Mesenteric fat pad (tissue), 1 donor: ENCODE data around the gene DENND4C. TPM values are rescaled to one million over a fixed set of nuclear protein-coding genes. Genes with fewer than 3 reads are reported as not detected.
"Not testable (repeated sequence)": the region's sequence is repeated elsewhere in the genome, so short reads cannot be mapped to it uniquely, and the experiment has no call there.

Source experiments
- DNase-seq: peaks from one replicate; pipeline ENCODE4 v3.0.0-alpha.2; 2020; ENCODE audit warnings: low spot score
- total RNA-seq: library from RNA; stranded (reverse); fragmentation: NEBNext Ultra II Directional; extraction: Animal tissue kit (Norgen Biotek cat#: 25700); gene quantifications from one replicate; pipeline ENCODE4 v1.2.1, GENCODE V29; 2021
- donor health status: DM: yes; HTN: yes; CAD: no.

The DENND4C gene
- total RNA-seq, 1 donor from 2014 or later = 62.7 TPM

DNA sequence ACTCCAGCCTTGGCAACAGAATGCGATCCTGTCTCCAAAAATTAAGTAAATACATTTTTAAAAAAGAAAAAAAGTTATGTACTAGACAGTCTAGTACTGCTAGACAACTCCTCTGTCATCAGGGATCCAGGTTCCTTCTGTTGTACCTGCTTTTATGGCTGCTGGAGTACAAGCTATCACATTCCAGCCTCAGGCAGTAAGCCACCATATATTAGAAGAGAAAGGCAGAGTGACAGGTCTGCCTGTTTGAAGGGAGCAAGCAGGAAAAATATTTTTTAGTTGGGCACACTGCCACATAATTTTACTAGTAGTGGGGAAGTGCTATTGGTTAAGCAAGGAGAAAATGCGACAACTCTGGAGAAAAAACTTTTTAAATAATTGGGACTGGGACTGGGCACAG, 138.6 kb downstream of the DENND4C start:
- no peak for DNase-seq

DNA sequence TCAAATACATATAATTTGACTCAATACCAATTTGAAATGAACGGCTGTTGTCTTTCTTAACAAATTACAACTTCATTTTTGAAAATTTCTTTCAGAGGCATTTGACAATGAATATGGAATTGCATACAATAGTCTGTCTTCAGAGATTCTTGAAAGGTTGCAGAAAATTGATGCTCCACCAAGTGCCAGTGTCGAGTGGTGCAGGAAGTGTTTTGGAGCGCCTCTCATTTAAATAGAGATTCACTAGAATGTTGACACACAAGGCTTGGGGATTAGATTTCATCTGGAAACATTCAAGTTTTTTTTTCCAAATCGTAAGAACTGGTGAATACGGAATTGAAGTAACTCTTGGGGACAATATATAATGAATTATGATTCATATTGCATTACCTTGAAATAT, 141.4 kb downstream of the DENND4C start:
- no peak for DNase-seq

DNA sequence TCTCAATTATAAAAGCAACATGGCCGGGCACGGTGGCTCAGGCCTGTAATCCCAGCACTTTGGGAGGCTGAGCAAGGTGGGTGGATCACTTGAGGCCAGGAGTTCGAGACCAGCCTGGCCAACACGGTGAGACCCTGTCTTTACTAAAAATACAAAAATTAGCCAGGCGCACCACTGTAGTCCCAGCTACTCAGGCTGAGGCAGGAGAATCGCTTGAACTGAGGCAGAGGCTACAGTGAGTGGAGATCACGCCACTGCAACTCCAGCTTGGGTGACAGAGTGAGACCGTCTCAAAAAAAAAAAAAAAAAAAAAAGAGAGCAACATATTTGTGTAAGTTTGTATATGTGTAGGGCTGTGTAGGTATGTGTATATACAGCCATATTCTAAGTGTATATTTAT, 142.1 kb downstream of the DENND4C start:
- DNase-seq = no peak

DNA sequence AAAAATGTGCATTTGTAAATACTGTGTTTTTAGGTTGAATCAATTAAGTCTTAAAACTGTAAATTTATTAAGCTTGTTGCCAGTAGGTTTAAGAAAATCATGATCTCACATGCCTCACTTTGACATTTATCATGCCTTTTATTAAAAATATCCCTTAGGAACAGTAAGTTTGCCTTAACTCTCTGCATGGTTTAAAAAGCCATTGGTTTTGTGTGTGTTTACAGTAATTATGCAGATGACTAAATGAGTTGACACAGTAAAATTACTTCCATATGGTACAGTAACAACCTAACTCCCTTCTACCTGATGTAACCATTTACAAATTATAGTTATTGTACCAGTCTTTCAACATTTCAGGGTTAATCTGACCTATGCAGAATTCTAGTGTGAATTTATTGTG, 143.0 kb downstream of the DENND4C start:
- no peak for DNase-seq

DNA sequence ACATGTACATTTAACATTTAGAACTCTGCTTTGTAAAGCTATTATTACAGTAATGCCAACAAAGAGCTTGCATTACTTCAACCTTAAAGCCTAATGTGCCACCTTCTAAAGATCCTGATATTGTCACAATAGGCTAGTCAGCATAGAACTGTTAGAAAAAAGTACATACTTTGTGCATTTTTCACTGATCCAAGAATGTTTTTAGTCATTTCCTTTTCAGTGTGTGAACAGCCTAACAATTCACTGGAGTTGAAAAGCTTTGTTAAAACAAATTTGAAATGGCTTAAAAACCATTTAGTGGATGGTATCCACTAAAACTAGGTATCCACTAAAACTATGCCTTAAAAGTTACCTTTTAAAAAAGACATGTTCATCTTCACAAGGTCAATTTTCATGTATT, 145.0 kb downstream of the DENND4C start:
- DNase-seq = no peak

DNA sequence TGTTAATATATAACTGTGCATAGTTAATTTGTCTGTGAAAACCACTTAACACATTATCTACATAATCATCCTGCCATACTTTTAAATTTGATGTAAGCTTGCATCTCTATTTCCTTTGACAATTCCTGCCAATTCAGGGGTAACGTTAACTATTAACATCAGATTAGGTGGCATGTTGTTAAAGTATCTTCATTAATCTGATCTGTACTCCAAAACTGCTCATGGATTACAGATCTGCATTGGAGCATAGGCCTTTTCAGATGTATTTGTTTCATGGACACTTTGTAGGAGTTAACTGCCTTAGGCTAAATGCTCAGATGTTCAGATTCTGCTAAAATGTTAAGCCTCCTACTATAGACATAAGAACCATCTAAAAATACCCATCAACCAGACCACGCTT, 146.4 kb downstream of the DENND4C start:
- DNase-seq = no peak

DNA sequence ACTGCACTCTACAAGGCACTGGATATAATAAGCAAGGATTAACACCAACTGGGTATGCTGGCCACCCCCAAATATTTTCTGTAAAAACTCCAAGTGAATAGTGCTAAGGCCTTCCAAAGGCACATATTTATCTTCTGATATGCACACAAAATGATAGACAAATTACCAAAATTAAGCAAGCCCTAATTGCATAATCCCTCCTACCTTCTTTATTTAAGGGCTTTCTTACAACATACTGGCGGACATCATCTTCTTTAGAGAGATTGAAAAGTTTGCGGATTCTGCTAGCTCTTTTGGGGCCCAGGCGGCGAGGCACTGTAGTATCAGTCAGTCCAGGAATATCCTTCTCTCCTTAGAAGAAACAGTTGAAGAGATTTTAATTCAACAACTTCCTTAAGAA, 147.7 kb downstream of the DENND4C start:
- DNase-seq = no peak

DNA sequence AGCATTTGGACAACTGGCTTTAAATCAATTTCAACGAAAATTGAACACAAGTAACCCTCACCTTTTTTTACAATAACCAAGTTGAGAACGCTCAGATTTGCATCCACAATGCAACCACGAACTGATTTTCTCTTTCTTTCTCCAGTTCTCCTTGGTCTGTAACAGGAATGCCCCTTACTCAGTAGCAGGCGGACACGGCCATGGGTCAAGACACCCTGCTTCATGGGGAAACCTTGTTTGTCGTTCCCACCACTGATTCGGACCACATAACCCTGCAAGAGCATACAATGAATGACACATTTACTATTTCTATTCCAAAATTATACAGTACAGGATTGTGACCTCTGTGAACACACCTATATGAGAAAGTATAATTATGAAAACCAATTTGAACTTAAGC, 148.2 kb downstream of the DENND4C start:
- DNase-seq = no peak

DNA sequence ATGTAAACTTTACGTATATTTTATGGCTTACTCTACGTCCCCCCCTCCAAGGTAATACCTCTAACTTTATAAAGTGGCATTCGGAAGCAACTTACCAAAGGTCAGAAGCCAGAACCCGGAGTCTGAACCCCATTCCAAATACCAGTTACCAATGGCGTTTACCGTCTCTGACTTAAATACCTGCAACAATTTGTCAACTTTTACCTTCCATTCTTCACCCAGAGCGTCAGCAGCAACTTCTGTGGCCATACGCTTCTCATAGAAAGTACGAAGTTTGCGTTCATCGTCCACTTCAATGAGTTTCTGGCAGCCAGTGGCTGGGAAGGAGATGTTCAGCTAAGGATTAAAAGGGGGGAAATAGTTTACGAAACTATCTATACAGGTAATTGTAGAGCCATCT, 148.8 kb downstream of the DENND4C start:
- no peak for DNase-seq

DNA sequence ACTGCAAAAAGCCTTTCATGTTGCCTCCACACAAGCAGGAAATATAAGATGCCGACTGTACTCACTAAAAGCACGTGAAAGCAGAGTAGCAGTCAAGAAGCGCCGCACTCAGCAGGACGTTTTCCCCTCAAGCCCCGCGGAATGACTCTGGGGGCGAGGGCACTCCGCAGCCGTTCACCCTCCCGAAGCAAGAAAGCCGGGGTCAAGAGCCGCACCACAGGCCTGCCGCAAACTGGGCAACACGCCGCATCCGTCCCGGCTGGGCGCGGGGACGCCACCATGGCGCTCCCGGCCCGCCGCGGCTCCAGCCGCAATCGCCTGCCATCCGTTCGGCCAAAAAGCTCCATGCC, 149.2 kb downstream of the DENND4C start:
- no peak for DNase-seq

DNA sequence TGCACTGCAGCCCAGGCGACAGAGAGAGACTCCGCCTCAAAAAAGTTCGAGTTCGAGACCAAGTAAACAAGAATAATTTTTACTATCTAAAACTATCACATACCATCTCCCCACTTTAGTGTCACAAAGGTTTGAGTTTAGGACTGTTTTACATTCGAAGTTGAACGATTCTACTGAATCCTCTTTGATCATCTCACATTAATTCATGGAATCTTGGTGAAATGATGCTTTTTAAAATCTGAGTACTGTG, 150.3 kb downstream of the DENND4C start:
- no peak for DNase-seq

DNA sequence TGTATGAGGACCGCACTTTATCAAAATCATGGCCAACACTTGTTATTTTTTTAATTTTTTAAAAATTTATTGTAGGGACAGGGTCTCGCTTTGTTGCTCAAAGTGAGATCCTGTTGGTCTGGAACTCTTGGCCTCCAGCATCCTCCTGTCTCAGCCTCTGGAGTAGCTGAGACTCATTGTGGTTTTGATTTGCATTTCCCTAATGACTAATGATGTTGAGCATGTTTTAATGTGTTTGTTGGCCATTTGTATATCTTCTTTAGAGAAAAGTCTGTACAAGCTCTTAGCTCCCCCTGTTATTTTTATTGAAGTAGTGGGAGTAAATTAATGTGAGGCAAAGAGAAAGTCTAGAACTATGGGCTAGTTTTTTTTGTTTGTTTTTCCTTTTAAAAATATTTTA, 151.2 kb downstream of the DENND4C start:
- DNase-seq = no peak

DNA sequence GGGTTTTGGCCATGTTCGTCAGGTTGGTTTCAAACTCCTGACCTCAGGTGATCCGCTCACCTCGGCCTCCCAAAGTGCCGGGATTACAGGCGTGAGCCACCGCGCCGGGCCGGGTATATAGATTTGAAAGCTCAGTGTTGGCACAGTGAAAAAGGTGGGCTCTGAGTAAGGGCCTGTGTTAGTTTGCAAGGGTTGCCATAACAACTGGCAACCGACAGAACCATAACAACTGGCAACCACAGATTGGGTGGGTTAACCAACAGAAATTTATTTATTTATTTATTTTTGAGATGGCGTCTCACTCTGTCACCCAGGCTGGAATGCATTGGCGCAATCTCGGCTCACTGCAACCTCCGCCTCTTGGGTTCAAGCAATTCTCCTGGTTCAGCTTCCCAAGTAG, 154.7 kb downstream of the DENND4C start:
- DNase-seq = not testable (repeated sequence)

DNA sequence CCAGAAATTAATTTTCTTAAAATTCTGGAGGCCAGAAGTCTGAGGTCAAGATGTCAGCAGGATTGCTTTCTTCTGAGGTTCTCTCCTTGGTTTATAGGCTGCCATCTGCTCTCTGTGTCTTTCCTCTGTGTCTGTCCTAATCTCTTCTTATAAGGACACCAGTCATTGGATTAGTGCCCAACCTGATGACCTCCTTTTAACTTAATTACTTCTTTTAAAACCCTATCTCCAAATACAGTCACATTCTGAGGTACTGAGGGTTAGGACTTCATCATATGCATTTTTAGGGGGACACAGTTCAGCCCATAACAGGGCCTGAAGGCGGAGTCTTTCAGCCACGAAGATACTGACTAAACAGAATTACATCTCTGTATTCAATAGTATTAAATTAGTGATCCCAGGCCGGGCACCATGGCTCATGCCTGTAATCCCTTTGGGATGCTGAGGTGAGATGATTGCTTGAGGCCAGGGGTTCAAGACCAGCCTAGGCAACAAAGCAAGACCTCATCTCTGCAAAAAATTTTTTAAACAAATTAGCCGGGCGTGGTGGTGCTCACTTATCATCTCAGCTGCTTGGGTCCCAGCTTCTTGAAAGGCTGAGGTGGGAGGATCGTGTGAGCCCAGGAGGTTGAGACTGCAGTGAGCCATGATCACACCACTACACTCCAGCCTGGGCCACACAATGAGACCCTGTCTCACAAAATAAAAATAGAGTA, 155.5 kb downstream of the DENND4C start:
- DNase-seq = no peak

DNA sequence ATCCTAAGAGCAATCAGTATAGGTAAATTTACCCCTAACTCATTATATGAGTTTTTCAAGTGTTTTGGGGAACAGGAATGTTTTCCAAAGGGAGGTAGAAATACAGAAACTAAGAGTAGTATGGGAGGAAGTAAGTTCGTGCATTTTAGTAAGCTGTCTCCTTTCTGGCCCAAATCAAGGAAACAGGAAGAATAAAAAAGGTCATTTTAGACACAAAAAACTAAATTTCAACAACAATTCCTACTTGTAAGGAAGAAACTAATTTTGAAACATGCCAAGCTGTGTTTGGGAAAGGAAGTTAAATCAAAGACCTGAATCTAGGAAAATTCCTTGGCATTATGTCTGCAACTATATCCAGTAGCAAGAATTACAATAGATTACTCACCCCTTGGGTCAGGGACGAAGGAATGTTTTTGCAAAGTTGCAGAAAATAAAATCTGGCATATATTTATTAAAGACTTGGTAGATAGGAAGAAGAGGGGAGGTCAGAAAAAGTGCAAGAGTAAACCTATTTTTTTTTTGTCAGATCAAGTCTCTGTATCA, 156.1 kb downstream of the DENND4C start:
- no peak for DNase-seq

DNA sequence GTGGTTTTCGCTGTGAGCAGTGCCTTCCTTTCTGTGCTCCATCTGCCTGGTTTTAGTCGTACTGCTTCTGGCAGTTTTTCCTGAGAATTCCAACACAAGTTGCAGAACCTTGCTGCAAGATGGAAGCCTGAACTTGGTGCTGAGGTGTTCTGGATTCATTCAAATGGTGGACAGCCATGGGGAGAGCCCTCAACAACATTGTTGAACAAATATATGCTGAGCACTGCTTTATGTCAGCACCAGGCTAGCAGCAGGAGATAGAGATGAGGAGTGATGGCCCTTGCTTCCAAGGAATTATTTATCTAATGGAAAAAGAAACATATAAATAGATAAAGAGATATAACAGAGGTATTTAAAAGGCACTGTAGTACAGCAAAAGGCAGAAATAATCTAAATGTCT, 156.8 kb downstream of the DENND4C start:
- DNase-seq = no peak

DNA sequence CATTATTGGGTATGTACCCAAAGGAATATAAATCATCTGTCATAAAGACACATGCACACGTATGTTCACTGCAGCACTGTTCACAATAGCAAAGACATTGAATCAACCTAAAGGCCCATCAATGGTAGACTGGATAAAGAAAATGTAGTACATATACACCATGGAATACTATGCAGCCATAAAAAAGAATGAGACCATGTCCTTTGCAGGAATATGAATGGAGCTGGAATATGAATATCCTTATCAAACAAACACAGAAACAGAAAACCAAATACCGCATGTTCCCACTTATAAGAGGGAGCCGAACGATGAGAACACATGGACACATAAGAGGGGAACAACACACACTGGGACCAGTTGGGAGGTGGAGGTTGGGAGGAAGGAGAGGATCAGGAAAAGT, 159.0 kb downstream of the DENND4C start:
- DNase-seq = not testable (repeated sequence)

DNA sequence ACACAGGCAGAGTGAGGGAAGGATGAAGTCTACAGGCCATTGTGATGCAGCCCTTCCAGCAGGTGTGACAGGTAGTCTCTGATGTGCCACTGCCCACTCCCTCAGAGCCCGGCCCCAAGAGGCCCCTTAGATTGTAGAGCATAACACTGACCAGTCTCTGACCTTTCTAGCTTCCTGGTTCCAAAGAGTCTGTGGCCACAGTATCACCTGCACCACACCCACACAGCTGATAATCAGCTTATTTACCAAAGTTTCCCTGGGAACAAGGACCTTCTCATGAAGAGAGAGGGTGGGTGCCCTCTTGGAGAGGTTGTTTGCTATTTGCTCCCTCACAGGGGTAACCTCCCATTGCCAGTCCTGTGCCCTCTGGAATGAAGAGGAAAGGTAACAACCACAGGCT, 167.4 kb downstream of the DENND4C start:
- DNase-seq = no peak

DNA sequence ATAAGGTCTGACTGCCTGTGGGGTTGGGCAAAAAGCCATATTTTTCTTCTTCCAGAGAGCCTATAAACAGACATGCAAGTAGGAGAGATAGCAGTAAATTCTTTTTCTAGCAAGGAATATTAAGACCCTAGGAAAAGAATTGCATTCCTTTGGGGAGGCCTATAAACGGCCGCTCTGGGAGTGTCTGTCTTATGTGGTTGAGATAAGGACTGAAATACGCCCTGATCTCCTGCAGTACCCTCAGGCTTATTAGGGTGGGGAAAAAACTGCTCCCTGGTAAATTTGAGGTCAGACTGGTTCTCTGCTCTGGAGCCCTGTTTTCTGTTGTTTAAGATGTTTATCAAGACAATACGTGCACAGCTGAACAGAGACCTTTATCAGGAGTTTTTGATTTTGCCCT, 172.7 kb downstream of the DENND4C start:
- DNase-seq = not testable (repeated sequence)

DNA sequence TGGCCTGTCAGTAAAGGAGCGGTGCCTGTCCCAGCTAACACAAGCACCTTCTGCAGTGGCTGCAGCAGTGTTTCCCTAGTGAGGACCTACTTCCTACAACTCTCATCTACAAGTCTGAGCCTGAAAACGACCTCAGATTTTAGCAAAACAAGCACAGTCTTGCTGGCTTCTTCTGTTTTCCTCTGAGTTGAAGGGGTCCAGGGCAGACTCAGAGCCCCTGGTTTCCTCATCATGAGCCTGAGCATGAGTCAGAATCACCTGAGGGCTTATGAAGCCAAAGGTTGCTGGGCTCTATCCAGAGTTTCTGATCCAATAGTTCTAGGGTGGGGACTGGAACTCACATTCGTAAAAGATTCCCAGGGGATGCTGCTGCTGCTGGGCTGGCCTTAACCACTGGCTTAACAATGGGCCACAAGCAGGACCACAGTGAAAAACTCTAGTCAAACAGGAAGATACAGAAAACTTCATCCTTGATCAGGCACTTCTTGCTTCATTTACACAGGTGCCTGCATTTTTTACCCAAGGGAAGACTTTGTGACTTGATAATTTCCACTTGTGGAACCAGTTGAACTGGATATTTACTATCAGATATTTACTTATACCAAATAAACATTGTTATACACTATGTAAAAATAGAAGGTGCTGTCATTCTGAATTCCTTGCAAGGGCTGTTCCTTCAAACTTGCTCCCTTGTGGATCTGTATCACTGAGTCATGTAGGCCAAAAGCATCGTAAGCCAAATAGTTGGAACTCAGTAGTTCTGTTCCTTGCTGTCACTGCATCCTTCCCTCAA, 174.0 kb downstream of the DENND4C start:
- no peak for DNase-seq

DNA sequence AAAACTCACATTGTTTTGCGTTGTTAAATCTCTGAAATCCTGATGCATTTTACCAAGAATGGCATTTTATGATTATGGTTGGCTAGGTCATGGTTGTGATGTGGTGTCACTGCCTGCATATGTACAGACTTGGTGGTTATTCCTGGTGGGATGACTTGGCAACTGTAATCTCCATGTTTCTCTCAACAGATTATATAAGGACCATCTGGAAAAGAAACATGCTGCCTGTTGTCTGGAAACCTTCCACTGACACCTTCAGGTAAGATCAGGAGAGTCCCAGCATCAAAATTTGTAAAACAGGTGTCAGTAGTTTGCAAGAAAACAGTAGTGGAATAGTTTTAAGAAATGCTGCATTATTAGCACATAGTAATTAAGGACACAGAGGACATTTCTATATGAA, 175.3 kb downstream of the DENND4C start:
- DNase-seq = no peak

DNA sequence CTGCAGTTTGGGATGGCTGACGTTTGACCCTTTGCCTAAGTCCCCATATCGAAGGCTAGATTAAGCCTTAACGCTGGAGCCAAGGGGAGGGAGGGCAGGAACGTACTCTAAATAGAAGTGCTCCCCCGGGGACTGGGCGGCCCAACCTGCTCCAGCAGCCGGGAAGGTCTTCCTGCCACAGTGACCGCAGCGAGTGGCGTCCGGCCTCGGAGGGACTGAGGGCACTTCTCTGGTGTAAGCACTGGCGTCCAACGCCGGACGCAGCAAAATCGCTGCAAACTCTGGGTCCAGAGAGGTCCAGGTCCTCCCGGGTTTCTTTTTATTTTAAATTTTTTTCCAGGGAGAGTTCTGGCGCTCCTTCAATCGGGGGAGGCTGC, 177.8 kb downstream of the DENND4C start:
- peak; percentile 91 for DNase-seq
